ENCODE data around the gene CFHR4.

GRCh38 chr1:196873385-196873784 lies 14.5 kb upstream of the CFHR4 start:
- TF ChIP-seq EZH2 (IDR thresholded peaks at IDR 0.05; ENCODE audit: borderline replicate concordance) (no peak), CTCF (IDR thresholded peaks at IDR 0.05; ENCODE audit: poor library complexity) (no peak)
